ENCODE results near the gene MLH1. TPM values are rescaled to one million over a fixed set of nuclear protein-coding genes. Genes with fewer than 3 reads are reported as not detected.
"Not testable (repeated sequence)": the region's sequence is repeated elsewhere in the genome, so short reads cannot be mapped to it uniquely, and the experiment has no call there.

MLH1 gene
- total RNA-seq, 1 donor from 2014 or later = 63.6 TPM

DNA sequence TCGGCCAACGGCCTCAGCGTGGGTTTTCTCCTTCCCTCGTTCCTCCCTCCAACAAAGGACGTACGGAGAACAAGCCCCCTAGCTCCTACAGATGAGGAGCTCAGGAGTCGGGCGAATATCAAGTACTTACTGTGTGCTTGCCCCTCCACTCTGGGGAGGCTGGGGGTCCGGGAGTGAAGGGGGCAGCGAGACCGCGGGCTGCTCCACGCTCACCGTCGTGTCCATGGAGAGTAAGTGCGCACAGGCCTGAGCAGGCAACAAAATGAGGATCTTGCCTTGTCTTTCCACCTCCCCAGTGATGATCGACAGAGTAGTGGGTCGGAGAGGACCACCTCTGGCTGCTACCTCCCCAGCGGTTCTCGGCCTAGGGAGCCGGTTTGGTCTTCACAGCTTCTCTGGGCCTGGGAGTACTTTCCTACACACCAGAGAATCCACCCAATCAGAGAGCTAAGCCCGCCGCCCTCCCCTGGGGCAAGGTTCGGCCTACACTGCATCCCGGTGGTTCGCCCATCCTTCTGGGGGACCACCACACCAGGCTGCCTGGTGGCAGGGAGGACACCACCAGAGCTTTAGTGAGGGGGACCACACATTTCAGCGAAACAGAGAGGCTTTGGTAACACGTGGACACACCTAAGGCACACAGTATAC, 47.9 kb upstream of the MLH1 start:
- no peak for DNase-seq (ENCODE audit: low read depth, low spot score)
- peaks cover 20% of the 10 kb centered on the region for H3K9me3 Mint-ChIP-seq
- H3K4me3 Mint-ChIP-seq = peak overlapping the region; percentile 85
- TF ChIP-seq, protein P1, sequence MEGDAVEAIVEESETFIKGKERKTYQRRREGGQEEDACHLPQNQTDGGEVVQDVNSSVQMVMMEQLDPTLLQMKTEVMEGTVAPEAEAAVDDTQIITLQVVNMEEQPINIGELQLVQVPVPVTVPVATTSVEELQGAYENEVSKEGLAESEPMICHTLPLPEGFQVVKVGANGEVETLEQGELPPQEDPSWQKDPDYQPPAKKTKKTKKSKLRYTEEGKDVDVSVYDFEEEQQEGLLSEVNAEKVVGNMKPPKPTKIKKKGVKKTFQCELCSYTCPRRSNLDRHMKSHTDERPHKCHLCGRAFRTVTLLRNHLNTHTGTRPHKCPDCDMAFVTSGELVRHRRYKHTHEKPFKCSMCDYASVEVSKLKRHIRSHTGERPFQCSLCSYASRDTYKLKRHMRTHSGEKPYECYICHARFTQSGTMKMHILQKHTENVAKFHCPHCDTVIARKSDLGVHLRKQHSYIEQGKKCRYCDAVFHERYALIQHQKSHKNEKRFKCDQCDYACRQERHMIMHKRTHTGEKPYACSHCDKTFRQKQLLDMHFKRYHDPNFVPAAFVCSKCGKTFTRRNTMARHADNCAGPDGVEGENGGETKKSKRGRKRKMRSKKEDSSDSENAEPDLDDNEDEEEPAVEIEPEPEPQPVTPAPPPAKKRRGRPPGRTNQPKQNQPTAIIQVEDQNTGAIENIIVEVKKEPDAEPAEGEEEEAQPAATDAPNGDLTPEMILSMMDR (conservative IDR thresholded peaks at IDR 0.05) = no peak
- no peak overlapping the region for H3K27ac Mint-ChIP-seq (ENCODE audit: unreplicated experiment)
- peaks cover 15% of the 10 kb centered on the region for H3K36me3 Mint-ChIP-seq (ENCODE audit: low read depth)
- H3K4me1 Mint-ChIP-seq = peaks cover 18% of the 10 kb centered on the region
- H3K27me3 Mint-ChIP-seq (ENCODE audit: low read depth) = peaks cover 2% of the 10 kb centered on the region

DNA sequence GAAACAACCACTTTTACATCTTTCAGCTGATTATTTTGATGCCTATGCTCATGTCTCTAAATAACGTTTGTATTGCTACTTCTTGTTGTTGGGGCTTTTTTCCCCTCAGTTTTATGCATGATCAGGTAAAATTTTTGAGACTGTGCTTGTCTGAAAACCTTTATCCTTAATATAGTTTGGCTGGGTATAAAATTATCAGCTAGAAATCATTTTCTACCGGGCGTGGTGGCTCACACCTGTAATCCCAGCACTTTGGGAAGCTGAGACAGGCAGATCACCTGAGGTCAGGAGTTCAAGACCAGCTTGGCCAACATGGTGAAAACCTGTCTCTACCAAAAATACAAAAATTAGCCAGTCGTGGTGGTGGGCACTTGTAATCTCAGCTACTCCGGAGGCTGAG, 45.5 kb upstream of the MLH1 start:
- peaks cover 20% of the 10 kb centered on the region for H3K9me3 Mint-ChIP-seq
- H3K4me3 Mint-ChIP-seq = peak overlapping the region; percentile 66
- not testable (repeated sequence) for H3K27me3 Mint-ChIP-seq (ENCODE audit: low read depth); H3K27ac Mint-ChIP-seq (ENCODE audit: unreplicated experiment); DNase-seq (ENCODE audit: low read depth, low spot score)
- peaks cover 12% of the 10 kb centered on the region for H3K4me1 Mint-ChIP-seq
- H3K36me3 Mint-ChIP-seq (ENCODE audit: low read depth) = peaks cover 15% of the 10 kb centered on the region

DNA sequence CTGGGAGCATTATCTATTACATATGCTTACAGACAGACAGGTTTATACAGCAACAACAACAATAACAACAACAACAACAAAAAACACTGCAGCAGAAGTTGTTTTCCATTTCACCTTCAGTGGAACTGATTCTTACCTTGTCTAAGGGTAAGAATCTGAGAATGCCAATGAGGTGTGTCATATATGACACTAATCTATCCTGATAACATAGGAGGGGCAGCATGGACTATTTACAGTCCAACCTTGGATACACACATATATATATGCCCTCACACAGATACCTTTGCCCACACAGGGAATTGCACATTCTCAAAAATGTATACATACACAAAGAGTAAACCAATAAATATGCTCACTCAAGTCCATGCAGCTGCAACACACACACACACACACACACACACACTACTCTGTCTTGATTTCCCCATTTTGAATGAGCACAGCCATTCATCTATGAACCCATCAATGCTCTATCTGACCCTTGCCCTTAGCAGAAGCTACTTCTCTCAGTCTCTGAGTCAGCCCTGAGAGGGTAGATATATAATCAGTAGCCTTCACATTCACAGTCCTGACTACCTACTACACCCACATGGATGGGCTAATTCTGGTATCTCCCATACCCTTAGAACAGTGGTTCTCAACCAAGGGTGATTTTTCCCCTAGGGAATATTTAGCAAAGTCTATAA, 38.7 kb upstream of the MLH1 start:
- Mint-ChIP-seq H3K9me3 (peaks cover under 1% of the 10 kb centered on the region), H3K36me3 (ENCODE audit: low read depth) (no peaks in the 10 kb centered on the region), H3K4me3 (no peak overlapping the region), H3K27me3 (ENCODE audit: low read depth) (no peaks in the 10 kb centered on the region), H3K4me1 (peaks cover 4% of the 10 kb centered on the region), H3K27ac (ENCODE audit: unreplicated experiment) (no peak overlapping the region)
- no peak for DNase-seq (ENCODE audit: low read depth, low spot score)
- TF ChIP-seq, protein P1 (conservative IDR thresholded peaks at IDR 0.05) = no peak

DNA sequence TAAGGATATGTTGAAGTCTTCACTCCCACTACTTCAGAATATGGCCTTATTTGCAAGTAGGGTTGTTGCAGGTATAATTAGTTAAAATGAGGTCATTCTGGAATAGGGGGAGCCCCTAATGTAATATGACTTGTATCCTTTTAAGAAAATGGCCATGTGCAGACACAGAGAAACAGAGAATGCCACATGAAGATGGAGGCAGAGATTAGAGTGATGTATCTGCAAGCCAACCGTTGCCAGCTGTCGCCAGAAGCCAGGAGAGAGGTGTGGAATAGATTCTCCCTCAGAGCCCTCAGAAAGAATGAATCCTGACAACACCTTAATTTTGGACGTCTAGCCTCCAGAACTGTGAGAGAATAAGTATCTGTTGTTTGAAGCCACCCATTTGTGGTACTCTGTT, 37.2 kb upstream of the MLH1 start:
- H3K4me3 Mint-ChIP-seq = no peak overlapping the region
- H3K27me3 Mint-ChIP-seq (ENCODE audit: low read depth) = no peaks in the 10 kb centered on the region
- H3K9me3 Mint-ChIP-seq = no peaks in the 10 kb centered on the region
- no peak for DNase-seq (ENCODE audit: low read depth, low spot score)
- TF ChIP-seq, protein P1 (conservative IDR thresholded peaks at IDR 0.05) = no peak
- no peak overlapping the region for H3K27ac Mint-ChIP-seq (ENCODE audit: unreplicated experiment)
- no peaks in the 10 kb centered on the region for H3K36me3 Mint-ChIP-seq (ENCODE audit: low read depth)
- peaks cover 4% of the 10 kb centered on the region for H3K4me1 Mint-ChIP-seq

DNA sequence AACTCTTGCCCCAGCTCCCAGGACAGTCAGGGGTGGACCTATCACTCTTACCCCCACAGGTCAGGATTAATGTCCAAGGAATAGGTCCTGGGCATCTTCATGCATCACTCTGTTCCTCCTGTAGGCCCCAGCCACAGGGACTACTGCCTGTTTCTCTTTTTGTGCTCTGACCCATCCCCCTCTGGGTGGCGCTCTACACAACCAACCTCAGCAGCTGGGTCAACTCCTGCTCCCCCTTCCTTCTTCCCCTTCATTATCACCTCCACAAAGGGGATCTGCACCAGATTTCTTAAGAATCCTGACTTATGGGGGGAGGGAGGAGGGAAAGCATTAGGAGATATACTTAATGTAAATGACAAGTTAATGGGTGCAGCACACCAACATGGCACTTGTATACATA, 36.3 kb upstream of the MLH1 start:
- no peak for DNase-seq (ENCODE audit: low read depth, low spot score)
- TF ChIP-seq, protein P1 (conservative IDR thresholded peaks at IDR 0.05) = no peak
- Mint-ChIP-seq H3K9me3 (no peaks in the 10 kb centered on the region), H3K4me3 (no peak overlapping the region), H3K4me1 (peaks cover 4% of the 10 kb centered on the region), H3K36me3 (ENCODE audit: low read depth) (no peaks in the 10 kb centered on the region), H3K27ac (ENCODE audit: unreplicated experiment) (no peak overlapping the region), H3K27me3 (ENCODE audit: low read depth) (no peaks in the 10 kb centered on the region)

All from neural crest cell (in vitro differentiated cells).